ENCODE results near the gene SIK1. TPM values are rescaled to one million over a fixed set of nuclear protein-coding genes. Genes with fewer than 3 reads are reported as not detected.
"Not testable (repeated sequence)": the region's sequence is repeated elsewhere in the genome, so short reads cannot be mapped to it uniquely, and the experiment has no call there.

SIK1 gene
- total and polyA plus RNA-seq, 2 experiments from 2014 or later, result 7.7 to 29.3 TPM

DNA sequence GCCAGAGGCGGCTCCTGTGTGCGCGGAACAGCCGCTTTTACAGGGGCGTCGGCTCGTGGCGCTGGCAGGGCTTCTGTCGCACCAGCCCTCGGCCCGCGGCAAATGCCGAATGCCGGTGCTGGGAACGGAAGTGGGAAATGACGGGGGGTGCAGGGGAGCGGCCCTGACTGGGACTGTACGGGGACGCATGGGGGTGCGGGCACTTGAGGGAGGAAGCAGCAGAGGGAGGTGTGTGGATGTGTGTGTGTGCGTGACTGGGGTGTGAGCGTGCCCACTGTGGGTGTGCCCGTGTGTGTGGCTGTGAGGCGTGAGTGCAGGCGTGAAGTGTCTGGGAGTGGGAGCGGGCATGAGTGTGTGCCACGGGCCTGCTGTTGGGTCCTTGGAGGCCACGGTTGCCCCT is 17.6 kb upstream of the SIK1 start:
- H3K4me3 ChIP-seq; H3K4me1 ChIP-seq (ENCODE audit: insufficient read depth); DNase-seq (ENCODE audit: low spot score); H3K27ac ChIP-seq; H3K4me2 ChIP-seq; H3K36me3 ChIP-seq (replicated peaks; ENCODE audit: insufficient read depth, low read depth); H3K9me3 ChIP-seq (ENCODE audit: low read depth); H3K9me2 ChIP-seq (replicated peaks; ENCODE audit: insufficient read depth); H4K20me1 ChIP-seq (ENCODE audit: insufficient read depth, poor library complexity, severe bottlenecking); H2AFZ ChIP-seq; H3K27me3 ChIP-seq; H3K79me2 ChIP-seq: not testable (repeated sequence)
- no CpG with 5 or more reads among the region's 28 CpGs for WGBS (ENCODE audit: low lambda C conversion rate, missing lambda C conversion rate)

DNA sequence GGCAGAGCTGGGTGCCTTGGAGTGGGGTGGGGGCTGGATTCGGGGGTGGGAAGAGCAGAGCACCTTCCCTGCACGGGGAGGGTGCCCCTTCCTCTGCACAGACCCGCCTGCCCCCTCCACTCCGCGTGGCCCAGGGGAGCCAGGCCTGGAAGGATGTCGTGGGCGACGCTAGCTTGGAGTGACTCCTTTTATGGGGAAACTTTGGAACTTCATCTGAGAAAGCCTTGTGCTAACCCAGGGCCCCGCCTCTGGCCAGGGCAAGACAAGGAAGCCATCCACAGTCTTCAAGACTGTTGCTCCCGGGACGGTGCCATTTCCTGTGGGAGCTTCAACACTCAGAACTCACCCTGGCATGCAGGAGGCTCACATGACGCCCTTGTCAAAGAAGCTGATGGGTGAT is 15.6 kb upstream of the SIK1 start:
- not testable (repeated sequence) for H2AFZ ChIP-seq; H3K9me3 ChIP-seq (ENCODE audit: low read depth); H3K4me2 ChIP-seq; H3K27me3 ChIP-seq; H3K27ac ChIP-seq; H3K79me2 ChIP-seq; H4K20me1 ChIP-seq (ENCODE audit: insufficient read depth, poor library complexity, severe bottlenecking); H3K4me1 ChIP-seq (ENCODE audit: insufficient read depth); H3K9me2 ChIP-seq (replicated peaks; ENCODE audit: insufficient read depth); H3K4me3 ChIP-seq; DNase-seq (ENCODE audit: low spot score); H3K36me3 ChIP-seq (replicated peaks; ENCODE audit: insufficient read depth, low read depth)
- WGBS (ENCODE audit: low lambda C conversion rate, missing lambda C conversion rate), result no CpG with 5 or more reads among the region's 12 CpGs

DNA sequence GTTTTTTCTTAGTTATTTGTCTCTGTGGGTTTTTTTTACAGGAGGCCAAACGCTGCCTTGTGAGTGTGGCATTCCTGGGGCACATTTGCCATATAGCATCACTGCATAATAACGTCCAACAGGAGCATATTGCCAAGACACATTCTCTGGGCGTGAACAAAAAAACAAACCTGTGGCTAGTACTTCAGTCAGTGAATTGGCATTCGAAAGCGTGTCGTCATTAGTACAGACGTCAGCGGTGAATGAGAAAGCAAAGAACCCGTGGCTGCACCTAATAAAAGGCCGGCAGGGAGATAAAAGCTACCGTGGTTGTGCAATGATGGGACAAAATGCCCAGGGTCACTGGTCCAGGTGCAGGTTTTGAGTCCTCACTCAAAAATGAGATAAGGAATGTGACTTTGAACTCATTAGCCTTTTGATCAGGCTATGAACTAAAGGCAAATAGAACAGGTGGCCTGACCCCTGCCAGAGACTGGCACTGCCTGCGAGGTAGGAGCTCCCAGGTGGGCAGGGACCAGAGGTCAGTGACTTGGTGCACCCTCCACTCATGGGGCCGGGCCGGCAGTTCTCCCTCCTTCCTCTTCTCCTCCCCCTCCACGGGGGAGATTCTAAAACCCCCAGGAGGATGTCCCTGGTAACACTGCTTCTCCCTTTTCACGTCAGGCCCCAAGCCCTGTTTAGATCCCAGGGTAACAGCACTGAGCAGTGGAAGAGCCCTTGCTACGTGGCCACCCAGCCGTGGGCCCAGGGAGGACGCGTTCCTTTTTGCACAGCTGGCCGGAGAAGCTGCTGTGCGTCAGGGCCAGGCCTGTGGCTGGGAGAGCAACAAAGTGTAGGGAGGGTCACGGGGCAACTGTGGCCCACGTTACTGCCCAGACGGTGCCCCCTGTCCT is 14.2 kb upstream of the SIK1 start:
- H3K27ac ChIP-seq; H3K36me3 ChIP-seq (replicated peaks; ENCODE audit: insufficient read depth, low read depth); H3K4me1 ChIP-seq (ENCODE audit: insufficient read depth); H3K79me2 ChIP-seq; H3K4me2 ChIP-seq; H3K4me3 ChIP-seq; H3K27me3 ChIP-seq; H3K9me2 ChIP-seq (replicated peaks; ENCODE audit: insufficient read depth); H4K20me1 ChIP-seq (ENCODE audit: insufficient read depth, poor library complexity, severe bottlenecking); H2AFZ ChIP-seq; H3K9me3 ChIP-seq (ENCODE audit: low read depth); DNase-seq (ENCODE audit: low spot score): not testable (repeated sequence)
- no CpG with 5 or more reads among the region's 25 CpGs for WGBS (ENCODE audit: low lambda C conversion rate, missing lambda C conversion rate)

DNA sequence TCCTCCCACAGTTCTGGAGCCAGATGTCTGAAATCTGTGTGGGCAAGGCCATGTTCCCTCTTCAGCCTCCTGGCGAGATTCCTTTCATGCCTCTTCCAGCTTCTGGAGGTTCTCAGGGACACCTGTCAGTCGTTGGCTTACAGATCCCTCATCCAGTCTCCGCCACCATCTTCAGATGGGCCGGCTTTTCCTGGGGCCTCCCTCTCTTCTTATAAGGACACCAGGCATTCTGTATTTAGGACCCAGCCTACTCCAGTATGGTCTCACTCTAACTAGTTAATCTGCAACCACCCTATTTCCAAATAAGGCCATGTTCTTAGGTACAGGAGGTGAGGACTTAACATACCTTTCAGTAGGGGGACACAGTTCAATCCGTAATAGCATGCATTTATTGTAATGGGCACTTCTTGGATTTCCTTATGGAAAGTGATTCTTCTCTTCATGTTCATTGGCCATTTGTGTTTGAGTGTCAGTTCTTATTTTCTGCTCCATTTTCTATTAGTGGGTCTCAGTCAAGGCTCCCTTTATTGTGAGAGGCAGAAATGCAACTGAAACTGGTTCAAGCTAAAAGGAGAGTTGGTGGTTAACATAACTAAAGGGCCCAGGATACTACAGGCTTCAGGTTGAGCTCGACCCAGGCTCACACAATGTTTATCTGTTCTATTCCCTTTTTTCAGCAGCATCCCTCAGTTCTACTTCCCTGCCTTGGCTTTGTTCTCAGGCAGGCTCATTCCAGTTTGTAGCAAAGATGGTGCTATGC is 12.6 kb upstream of the SIK1 start:
- H3K9me2 ChIP-seq (replicated peaks; ENCODE audit: insufficient read depth); H3K27ac ChIP-seq; H3K36me3 ChIP-seq (replicated peaks; ENCODE audit: insufficient read depth, low read depth); H3K4me1 ChIP-seq (ENCODE audit: insufficient read depth); H3K4me3 ChIP-seq; H3K27me3 ChIP-seq; H3K9me3 ChIP-seq (ENCODE audit: low read depth); H3K4me2 ChIP-seq; DNase-seq (ENCODE audit: low spot score); H2AFZ ChIP-seq; H3K79me2 ChIP-seq; H4K20me1 ChIP-seq (ENCODE audit: insufficient read depth, poor library complexity, severe bottlenecking): not testable (repeated sequence)
- no CpG with 5 or more reads among the region's 6 CpGs for WGBS (ENCODE audit: low lambda C conversion rate, missing lambda C conversion rate)

DNA sequence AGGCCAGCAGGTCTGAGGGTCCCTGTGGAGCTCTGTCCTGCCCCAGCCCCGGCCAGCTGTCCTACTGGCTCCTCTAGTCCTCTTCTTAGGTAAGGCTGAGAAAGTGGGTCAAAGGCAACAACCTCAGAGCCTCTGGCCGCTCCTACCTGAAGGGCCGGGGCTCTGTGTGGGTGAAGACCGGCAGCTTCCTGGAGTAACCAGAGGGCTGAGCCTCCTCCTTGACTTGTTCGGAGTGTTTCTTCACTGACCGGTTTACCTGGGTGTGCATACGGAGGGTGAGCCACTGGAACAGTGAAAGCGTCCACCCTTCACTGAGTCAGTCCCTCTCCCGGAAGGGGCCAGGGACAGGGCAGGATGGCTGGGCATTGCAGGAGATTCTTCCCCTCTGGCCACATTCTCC is 9.3 kb upstream of the SIK1 start:
- H3K27me3 ChIP-seq; H3K36me3 ChIP-seq (replicated peaks; ENCODE audit: insufficient read depth, low read depth); DNase-seq (ENCODE audit: low spot score); H3K4me1 ChIP-seq (ENCODE audit: insufficient read depth); H3K4me2 ChIP-seq; H2AFZ ChIP-seq; H3K9me2 ChIP-seq (replicated peaks; ENCODE audit: insufficient read depth); H3K27ac ChIP-seq; H3K9me3 ChIP-seq (ENCODE audit: low read depth); H3K4me3 ChIP-seq; H3K79me2 ChIP-seq; H4K20me1 ChIP-seq (ENCODE audit: insufficient read depth, poor library complexity, severe bottlenecking): not testable (repeated sequence)
- WGBS (ENCODE audit: low lambda C conversion rate, missing lambda C conversion rate), result no CpG with 5 or more reads among the region's 9 CpGs

DNA sequence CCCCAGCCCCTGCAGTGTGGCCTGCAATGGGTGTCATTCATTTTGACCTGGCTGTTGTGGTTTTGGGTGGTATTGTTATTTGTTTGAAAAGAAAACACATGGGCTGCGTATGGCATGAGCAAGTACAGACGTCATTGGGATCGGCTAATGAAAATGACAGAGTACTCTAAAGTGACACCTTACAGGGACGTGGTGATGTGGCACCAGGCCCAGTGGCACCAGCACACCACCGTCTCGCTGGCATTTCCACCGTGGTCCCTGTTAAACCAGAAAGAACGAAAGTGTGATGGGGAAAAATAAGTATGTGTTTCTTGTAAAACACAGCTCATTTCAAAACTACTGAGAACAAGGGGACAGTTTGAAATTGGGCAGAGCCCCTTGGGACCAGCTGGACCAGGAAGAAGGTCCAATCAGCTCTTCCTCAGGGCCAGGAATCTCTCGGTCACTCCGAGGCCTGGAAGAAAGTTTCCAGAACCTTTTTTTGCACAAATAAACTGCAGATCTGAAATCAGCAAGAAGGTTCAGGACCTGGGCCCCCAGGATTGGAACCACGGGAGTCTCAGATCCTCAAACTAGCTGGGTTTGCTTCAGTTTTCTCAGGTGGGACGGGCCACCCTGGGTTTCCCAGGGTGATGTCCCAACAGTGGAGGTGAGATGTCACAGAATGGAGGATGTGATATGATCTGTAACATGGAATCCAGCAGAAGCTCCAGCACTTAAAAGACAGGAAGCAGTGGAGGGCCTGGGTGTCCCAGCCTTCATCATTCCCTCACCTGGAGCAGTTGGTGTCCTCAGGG is 6.6 kb upstream of the SIK1 start:
- not testable (repeated sequence) for H3K27ac ChIP-seq; H3K9me3 ChIP-seq (ENCODE audit: low read depth); H3K9me2 ChIP-seq (replicated peaks; ENCODE audit: insufficient read depth); H3K79me2 ChIP-seq; H3K36me3 ChIP-seq (replicated peaks; ENCODE audit: insufficient read depth, low read depth); H3K27me3 ChIP-seq; H4K20me1 ChIP-seq (ENCODE audit: insufficient read depth, poor library complexity, severe bottlenecking); H2AFZ ChIP-seq; H3K4me3 ChIP-seq; DNase-seq (ENCODE audit: low spot score); H3K4me2 ChIP-seq; H3K4me1 ChIP-seq (ENCODE audit: insufficient read depth)
- WGBS (ENCODE audit: low lambda C conversion rate, missing lambda C conversion rate), result no CpG with 5 or more reads among the region's 12 CpGs

DNA sequence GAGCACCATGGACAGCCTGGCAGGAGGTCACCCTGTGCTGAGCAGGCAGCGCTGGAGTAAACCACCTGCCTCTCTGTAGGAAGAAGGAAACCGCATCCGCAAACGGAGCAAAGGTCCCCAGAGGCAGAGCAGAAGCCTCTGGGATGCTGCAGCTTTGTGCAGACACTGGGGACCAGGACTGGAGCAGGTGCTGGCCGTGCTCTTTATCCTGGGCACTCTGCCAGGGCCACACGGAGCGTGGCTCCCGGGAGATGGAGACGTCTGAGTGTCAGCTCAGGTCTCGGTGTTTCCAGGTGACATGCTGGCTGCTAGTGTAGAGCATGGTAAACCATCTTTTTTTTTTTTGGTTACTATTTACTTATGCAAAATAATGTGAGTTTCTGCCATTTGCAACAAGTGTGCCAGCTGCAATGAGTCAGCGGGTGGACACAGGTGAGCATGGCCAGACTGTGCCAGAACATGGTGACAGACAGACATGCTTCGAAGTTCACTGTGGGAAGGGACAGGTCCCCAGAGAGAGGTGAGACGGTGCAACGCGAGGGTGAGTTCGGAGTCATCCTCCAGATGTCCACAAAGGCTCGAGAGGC is 4.0 kb upstream of the SIK1 start:
- no CpG with 5 or more reads among the region's 17 CpGs for WGBS (ENCODE audit: low lambda C conversion rate, missing lambda C conversion rate)
- not testable (repeated sequence) for H3K4me2 ChIP-seq; DNase-seq (ENCODE audit: low spot score); H4K20me1 ChIP-seq (ENCODE audit: insufficient read depth, poor library complexity, severe bottlenecking); H2AFZ ChIP-seq; H3K79me2 ChIP-seq; H3K4me3 ChIP-seq; H3K36me3 ChIP-seq (replicated peaks; ENCODE audit: insufficient read depth, low read depth); H3K27me3 ChIP-seq; H3K9me2 ChIP-seq (replicated peaks; ENCODE audit: insufficient read depth); H3K27ac ChIP-seq; H3K4me1 ChIP-seq (ENCODE audit: insufficient read depth); H3K9me3 ChIP-seq (ENCODE audit: low read depth)

DNA sequence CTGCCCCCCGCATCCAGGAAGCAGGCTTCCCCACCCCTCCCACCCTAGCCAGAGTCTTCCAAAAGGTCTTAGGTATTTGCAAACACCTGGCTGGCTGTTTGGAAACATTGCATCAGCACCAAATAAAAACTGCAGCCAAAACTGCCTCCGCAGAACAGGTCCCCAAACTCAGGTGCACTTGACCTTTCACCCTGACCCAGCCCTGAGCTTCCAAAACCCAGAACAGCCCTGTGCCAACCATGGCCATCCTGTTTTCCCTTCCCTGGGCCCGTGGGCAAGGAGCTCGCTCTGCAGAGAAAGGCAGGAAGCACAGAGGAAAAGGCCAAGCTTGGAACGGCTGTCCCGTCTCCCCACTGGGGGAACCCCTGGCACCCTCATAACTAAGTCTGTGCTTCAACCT is 2.0 kb upstream of the SIK1 start:
- H3K27me3 ChIP-seq; H3K4me2 ChIP-seq; H3K4me1 ChIP-seq (ENCODE audit: insufficient read depth); H3K79me2 ChIP-seq; H3K36me3 ChIP-seq (replicated peaks; ENCODE audit: insufficient read depth, low read depth); H3K4me3 ChIP-seq; H3K27ac ChIP-seq; H3K9me2 ChIP-seq (replicated peaks; ENCODE audit: insufficient read depth); H2AFZ ChIP-seq; H4K20me1 ChIP-seq (ENCODE audit: insufficient read depth, poor library complexity, severe bottlenecking); H3K9me3 ChIP-seq (ENCODE audit: low read depth); DNase-seq (ENCODE audit: low spot score): not testable (repeated sequence)
- WGBS (ENCODE audit: low lambda C conversion rate, missing lambda C conversion rate), result no CpG with 5 or more reads among the region's 6 CpGs
